GM21825 (cell line): ENCODE results near the gene DNAI1.

Experiments used
- ATAC-seq: cut with Tn5 transposase; IDR thresholded peaks from one replicate; pipeline ENCODE4 v1.9.1; 2021; ENCODE audit warnings: mild to moderate bottlenecking, moderate library complexity; ENCODE audit not compliant: unreplicated experiment

DNAI1 gene

DNA sequence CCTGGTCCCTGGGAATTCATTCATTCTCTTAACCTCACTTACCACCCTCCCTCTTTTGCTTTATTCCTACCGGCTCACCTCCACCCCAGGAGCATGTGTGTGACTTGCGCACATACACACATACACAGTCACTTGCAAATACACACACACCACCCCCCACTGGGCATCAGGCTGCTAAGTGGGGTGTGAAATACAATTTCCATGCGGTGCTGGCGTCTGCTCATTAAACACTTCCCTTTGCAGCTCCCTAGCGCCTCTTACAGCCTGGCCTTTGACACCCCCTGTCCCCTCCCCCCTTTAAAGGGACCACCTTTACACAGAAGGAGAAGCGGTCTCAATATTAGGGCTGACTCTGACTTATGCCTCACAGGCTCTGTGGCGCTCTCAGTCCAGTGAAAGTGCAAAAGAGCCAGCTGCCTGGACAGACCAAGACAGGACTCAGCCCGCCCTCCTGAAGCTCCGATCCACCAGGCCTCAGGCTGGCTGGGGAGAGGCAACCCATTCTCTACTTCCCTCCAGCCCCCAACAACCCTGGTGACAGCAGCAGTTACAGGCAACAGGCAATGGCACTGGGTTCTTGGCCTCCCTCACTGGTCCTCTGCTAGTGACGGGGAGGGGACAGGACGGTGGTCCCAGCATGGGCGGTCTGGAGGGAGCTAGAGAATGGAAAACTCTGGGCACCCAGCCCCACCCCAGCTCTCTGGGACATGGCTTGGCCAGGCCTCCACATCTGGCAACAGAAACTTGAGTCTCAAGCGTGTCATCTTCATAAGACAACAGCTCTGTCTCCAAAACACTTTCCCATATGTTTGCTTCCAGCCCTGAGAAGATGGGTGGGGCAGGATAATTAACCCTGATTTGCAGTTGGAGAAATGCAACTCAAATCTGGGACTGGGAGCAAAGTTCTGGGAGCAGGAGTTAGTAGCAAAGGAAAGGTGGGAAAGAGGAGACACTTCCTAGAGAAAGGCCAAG lies 52.2 kb downstream of the DNAI1 start:
- ATAC-seq: no peak

DNA sequence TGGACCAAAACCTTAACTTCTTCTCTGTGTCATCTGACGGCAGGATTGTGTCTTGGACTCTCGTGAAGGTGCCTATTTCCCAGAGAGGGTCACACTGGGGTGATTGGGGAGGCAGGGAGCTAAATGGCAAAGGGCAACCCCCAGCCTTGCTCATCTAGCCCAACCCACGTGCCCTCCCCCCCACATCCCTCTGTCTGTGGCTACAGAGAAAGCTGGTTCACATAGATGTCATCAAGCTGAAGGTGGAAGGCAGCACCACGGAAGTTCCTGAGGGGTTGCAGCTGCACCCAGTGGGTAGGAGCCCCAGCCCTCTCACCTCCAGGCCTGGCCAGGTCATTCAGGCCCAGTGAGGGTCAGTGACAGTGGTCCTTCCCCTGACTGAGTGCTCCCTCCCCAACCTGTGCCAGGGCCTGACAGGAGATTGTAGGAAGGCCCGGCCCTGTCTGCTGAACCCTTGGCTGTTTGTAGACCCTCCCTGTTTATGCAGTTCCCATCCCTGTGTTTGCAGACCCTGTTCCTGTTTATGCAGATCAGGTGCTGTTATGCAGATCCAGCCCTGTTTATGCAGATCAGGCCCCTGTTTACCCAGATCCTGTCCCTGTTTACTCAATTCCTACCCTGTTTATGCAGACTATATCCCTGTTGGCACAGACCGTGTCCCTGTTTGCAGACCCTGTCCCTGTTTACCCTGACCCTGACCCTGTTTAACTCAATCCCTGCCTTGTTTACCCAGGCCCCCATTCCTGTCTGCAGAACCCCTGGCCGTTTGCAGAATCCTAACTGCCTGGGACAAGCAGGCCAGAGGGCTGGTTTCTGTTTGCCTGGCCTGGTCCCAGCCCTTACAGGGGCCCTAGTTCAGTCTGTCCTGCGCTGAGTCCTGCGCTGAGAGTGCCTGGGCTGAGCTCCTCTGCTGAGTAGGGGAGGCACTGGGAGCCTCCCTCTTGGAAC lies 53.8 kb downstream of the DNAI1 start:
- no peak for ATAC-seq

DNA sequence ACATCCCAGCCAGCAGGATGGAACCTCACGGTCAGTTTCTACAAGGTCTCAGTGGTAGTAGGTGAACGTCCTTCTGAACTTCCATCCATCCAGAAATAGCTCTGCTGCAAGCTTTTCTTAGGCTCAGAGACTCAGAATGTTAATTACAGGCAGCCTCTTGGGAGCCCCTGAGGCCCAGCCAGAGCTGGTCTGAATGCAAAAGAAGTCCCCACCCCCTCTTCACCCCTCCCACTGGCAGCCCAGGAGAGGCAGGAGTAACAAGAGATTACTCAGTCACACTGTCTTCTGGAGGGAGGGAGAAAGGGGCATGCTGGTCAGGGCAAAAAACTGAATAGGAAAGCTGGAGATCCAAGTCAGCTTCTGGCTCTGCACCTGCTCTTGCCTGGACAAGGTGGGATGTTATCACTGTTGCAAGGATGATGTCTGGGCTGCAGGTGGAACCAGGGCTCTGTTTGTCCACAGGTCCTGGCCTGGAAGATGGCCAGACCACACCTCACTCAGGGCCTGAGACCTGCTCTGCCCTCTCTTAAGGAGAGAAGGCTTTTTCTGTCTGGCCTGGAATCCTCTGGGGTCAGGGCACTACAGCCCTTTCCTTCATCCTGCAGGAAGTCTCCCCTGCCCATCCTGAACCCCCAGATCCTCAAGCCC lies 55.1 kb downstream of the DNAI1 start:
- no peak for ATAC-seq

DNA sequence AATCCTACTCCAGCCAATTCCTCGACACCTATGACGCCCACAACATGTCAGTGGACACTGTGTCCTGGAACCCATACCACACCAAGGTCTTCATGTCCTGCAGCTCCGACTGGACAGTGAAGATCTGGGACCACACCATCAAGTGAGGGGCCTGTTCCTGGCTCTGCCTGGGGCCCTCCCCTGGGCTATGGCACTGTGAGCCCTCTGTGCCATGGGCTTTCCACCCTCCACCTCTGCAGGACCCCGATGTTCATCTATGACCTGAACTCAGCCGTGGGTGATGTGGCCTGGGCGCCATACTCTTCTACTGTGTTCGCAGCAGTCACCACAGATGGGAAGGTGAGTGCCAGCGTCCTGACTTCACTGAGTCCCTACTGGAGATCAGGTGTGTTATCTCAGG lies 55.8 kb downstream of the DNAI1 start:
- no peak for ATAC-seq

DNA sequence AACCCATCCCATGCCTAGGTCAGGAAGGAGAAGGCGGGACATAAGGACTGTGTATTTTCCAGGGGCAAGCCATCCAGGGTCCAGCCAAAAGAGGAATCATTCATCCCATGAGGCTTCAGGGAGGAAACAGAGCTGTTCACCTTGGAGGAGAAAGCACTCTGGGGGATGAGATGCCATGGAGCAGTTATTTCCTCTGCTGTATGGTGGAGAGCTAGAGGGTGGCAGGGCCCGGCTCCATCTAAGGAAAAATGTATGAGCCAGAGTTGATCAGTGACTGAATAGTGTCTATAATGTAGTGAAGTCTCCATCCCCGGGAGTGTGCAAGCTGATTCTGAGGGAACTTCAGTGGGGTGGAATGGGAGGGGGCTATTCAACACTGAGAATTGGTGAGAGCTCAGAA lies 56.2 kb downstream of the DNAI1 start:
- no peak for ATAC-seq

DNA sequence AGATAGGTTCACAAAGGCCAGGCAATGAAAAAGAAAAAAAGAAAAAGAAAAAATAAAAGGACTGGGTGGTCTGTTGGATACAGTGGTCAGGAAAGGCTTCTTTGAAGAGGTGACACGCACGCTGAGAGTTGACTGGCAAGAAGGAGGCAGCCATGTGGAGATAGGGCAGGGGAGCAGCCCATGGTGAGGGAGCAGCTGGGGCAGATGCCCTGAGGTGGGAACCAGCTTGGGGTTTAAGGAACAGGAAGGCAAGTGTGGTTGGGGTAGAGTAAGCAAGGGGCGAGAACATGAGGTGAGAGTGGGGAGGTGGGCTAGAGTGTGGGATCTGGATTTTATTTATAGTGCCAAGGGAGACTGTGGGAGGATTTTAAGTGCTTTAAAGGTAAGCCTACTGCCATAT lies 57.4 kb downstream of the DNAI1 start:
- no peak for ATAC-seq

DNA sequence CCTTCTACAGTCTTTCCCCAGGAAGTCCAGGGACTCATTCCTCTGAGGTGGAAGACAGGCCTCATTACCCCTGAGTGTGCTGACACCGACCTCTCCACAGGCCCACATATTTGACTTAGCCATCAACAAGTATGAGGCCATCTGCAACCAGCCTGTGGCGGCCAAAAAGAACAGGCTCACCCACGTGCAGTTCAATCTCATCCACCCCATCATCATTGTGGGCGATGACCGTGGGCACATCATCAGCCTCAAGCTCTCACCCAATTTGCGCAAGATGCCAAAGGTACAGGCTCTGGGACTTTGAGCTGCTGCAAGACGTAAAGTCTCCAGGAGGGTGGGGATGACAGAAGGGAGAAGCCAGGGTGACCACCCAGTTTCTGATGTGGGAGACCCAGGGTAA lies 58.6 kb downstream of the DNAI1 start:
- no peak for ATAC-seq

DNA sequence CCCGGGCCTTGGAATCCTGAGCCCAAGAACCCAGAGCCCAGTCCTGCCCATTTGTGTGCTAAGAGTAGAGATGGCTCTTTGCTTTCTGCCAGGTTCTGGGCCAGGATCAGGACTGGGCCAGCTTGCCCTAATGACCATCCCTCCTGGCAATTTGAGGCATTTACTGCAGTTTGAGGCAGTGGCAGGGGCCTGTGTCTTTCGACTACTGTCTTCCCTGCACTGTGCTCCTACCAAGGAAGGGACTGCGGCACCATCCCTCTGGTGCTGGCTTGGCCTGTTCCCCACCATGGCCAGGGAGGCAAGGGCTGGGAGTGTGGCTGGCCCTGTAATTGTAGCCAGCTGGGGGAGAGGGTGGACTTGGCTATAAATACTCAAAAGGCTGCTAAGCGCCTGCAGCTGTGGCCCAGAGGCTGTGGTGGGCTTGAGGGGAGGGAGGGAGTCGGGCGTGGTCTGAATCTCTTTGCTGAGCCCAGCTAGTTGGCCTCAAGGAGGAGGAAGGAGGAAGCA lies 59.6 kb downstream of the DNAI1 start:
- ATAC-seq: no peak

DNA sequence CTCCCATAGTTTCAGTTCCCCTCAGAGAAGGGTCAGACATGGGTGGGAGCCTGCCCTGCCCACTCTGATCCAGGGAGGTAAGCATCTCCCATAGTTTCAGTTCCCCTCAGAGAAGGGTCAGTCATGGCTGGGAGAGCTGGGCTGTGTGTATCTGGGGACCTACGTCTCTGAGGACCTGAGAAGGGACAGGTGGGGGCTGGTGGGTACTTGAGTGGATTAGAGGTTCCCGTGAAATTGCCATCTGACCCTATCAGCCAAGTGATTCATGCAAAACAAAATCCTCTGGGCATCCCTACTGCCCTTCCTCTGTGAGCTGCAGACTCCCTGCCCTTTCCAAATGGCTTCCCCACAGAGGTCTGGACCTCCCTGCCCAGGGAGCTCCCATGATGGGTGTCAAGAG lies 60.3 kb downstream of the DNAI1 start:
- no peak for ATAC-seq

DNA sequence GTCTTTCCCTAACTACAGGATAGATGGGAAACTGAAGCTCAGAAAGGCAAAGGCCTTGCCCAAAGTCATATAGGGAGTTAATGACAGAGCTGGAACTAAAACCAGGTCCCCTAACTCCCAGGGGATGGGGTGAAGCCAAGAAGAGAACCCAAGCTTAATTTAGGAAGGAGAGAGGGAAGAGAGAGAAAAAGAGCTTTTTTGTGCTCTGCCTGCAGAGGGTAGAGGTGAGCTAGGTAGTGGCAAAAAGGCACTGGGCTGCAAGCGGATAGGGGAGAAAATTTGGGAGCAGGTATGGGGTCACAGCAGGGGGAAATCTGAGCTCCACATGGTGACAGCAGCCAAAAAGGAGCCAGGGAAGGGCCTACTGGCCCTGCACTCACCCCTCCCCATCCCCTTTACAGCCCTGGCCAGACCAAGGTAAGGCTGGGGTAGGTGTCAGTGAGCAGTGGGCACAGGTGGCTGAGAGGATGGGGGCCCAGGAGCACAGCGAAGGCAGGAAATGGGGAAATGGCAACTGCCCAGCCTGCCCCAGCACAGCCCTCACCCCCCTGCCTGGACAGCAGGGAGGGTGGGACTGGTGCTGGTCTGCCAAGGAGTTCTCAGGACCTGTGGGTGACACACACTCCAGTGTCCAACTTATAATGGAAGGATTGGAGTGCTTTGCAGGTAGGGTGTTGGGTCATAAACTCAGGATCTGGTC lies 60.9 kb downstream of the DNAI1 start:
- no peak for ATAC-seq

DNA sequence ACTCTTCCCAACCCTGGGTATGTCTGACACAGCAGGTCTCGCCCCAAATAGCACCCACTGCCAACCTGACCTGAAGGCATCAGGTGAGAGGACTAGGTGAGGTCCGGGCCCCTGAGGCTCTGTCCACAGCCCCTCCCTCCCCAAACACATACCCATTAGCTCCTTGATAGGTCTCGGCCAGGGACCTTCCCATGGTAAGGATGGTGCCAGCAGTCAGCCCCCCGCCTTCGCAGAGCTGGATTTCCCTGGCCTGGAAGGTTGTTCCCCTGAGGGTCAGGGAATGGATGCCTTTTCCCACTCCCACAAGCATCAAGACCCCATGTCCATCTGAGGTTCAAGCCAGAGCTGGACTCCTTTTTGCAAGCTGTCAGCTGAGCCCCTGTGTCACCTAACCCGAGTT lies 61.5 kb downstream of the DNAI1 start:
- no peak for ATAC-seq

DNA sequence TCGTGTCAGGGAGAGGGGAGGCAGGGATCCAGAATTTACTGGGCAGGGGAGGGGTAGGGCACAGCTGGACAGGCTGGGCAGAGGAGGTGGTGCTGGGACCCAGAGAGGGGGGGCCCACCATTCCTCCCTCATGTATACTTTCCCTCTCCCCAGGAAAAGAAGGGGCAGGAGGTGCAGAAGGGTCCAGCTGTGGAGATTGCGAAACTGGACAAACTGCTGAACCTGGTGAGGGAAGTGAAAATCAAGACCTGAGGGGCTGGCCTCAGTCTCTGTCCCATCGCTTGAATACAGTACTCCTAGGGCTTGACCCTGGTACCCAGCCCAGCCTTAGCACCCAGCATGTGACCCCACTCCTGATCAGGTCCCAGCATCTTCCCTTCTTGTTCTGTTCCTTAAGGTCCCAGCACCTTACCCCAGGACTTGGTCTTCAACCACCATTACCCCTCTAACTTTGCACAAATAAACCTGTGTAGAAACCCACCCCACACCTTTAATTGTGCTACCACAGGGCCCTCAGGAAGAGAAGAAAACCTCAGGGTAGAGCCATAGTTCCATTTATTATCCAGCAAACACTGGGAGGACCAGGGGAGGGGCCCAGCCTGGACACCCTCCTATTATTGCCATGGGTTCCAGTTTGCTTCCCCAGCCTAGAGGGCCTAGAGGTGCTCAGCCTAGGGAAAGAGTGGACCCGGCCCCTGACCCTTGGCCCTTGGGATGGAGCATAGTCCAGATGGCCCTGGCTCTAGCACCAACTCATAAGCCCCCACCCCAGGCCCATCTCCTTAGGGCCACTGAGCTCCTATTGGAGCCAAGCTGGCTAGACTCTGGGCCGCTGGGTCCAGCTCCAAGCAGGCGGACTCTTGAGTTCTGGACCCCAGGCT lies 62.1 kb downstream of the DNAI1 start:
- ATAC-seq: no peak

DNA sequence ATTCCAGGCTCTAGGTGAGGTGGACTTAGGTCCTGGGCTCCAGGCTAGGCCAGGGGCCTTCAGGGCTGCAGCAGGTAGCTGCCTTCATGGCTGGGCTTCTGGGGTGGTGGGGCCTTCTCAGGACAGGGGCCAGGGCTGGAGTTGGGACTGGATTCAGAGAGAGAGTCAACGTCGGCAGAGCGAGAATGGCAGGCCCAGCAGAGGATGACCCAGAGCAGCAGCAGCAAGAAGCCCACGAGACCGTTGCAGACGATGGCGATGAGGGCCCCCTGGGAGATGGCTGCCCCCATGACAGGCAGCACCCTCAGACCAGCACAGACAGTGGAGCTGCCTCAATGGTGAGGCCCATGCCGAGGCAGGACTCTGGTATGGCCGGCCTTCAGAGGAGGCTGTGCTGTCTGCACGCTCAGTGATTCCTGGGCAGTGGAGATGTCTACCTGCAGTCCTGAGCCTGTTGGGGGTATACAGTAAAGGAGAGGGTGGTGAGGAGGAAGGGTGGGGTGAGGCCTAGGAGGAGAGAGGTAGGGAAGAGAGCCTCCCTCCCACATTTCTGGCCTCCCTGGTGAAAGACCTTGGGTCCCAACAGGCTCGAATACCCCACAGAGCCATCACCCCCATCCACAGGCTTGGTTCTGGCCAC lies 62.9 kb downstream of the DNAI1 start:
- no peak for ATAC-seq

DNA sequence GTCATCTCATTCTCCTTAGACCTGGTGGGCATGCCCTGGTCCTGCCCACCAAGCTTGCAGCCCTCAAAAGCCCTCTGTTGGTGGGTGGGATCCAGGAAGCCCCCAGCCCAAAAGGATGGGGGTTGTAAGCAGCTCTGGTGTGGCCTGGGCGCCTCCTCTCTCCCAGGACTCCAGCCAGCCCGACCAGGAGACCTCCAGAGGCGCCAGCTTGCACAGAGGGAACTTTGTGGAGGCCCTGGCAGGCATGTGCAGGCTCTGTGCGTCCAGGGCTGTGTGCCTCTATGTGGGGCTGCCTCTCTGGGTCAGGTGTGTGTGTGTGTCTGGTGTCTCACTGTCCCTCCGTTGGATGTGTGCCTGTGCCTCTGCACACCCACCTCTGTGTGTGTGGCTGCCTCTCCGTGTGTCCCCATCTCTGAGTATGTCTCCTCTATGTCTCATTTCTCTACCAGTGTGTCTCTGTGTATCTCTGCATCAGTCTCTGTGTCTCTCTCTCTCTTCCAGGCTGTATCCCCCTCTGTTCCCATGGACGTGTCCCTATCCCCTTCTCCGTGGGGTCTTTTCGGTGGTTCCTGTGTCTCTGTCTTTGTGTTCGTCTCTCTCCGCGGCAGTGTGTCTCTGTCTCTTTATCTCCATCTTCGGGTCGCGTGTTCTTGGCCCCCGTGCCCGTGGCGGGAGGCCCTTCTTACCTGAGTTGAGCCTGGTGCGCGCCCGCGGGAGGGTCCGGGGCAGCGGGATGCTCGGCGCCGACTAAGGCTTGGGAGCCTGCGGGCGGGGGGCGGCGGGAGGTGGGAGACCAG lies 63.7 kb downstream of the DNAI1 start:
- ATAC-seq: no peak

DNA sequence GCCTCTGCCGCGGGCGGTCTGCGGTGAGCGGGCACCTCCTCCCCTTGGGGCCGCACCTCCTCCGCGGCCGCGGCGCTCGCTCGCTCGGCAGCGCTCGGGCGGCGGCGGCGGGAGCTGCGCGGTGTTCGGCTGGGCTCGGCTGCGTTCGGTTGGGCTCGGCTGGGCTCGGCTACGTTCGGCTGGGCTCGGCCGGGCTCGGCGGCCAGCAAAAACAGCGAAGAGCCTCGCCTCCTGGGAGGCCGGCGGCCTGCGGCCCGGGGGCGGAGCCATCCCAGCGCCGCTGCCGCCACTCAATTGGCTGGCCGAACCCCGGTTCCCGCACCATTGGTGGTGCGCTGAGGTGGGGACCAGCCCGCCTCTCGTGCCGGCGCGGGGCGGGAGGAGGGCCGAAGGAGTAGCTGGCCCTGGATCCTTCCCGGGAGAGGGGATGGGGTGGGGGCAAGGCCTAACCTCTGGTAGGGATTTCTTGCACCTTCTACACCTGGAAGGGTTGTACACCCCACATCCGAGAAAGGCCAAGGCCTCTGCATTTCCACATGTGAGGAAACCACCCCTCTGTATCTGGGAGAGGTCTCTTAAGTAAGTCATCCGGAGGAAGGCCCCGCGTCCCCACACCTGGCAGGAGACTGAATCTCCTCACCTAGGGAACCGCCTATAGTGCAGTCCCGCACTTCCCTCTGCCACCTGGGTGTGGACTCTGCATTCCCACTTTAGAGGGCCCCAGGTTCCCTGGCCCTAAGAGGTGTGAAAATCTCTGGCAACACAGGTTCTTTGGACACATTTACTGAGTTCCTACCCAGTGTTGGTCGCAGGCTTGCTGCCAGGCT lies 64.6 kb downstream of the DNAI1 start, which contains the start of gene ENHO:
TSS of gene ENHO (minus strand) at position 20 of the 827 bp plus-strand sequence. CDS start 1,295 bp downstream, outside the sequence.
- peak; percentile 86 for ATAC-seq

DNA sequence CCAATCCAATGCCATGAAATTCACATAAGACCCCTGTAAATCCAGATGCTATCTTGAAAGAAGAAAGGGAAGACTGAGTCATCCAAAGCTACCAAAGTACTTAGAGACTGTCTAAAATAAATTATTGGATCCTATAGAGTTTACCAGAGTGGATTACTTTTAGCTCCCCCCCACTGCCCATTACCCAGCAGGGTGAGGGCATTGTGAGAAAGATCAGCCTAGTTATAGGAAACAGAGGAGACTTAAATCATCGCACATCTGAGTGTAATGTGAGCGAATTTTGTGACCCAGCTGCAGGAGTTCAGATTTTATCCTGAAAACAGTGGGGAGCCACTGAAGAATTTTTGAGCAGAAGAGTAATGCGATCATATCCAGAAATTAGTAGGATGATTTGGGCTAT lies 65.7 kb downstream of the DNAI1 start:
- ATAC-seq: no peak

DNA sequence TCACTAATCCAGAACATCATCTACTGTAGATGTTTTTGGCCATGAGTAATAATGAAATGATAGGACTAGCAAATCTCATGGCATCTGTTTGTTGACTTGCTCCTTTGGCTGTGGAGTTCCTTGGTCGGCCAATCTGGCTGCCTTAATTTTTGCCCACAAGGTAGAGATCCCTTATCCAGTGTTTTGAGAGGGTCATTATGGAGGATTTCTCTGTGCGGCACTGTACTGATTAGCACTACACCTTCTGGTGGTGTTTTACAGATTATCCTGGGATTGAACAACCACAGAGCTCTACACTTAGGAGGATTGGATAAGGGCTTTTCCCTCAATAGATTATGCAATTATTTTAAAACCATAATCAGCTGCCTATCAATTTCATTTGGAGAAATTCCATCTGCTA lies 67.4 kb downstream of the DNAI1 start:
- no peak for ATAC-seq
